ENCODE results near the gene ZC3H13.

ZC3H13 gene

GRCh38 chr13:46053162-46054012 is 841 bp upstream of the ZC3H13 start:
- no peak for DNase-seq (ENCODE audit: extremely low read depth, low read depth)
- TF ChIP-seq CTCF (IDR thresholded peaks at IDR 0.05; ENCODE audit: low read depth, low read length, missing control alignments), result no peak

GRCh38 chr13:46051968-46052318 is 603 bp downstream of the ZC3H13 start:
- peak overlapping the region; percentile 65 for H3K4me3 ChIP-seq (replicated peaks; ENCODE audit: low read depth, low read length)
- no peak for TF ChIP-seq CTCF (IDR thresholded peaks at IDR 0.05; ENCODE audit: low read depth, low read length, missing control alignments)
- no peak for DNase-seq (ENCODE audit: extremely low read depth, low read depth)

More at GRCh38 chr13:46053162-46054012, 841 bp upstream of the ZC3H13 start:
- peak overlapping the region; percentile 65 for H3K4me3 ChIP-seq (replicated peaks; ENCODE audit: low read depth, low read length)

GRCh38 chr13:46050771-46051170 is 1.8 kb downstream of the ZC3H13 start:
- peak overlapping the region; percentile 65 for H3K4me3 ChIP-seq (replicated peaks; ENCODE audit: low read depth, low read length)
- TF ChIP-seq CTCF (IDR thresholded peaks at IDR 0.05; ENCODE audit: low read depth, low read length, missing control alignments), result no peak
- no peak for DNase-seq (ENCODE audit: extremely low read depth, low read depth)

- H3K4me3 ChIP-seq (replicated peaks; ENCODE audit: low read depth, low read length), result no peak overlapping the region
- no peak for DNase-seq (ENCODE audit: extremely low read depth, low read depth)
- TF ChIP-seq CTCF (IDR thresholded peaks at IDR 0.05; ENCODE audit: low read depth, low read length, missing control alignments), result no peak
These were observed 7.1 kb downstream of the ZC3H13 start for GRCh38 chr13:46045424-46045823.

GRCh38 chr13:46043647-46044046 is 8.9 kb downstream of the ZC3H13 start:
- H3K4me3 ChIP-seq (replicated peaks; ENCODE audit: low read depth, low read length), result no peak overlapping the region
- TF ChIP-seq CTCF (IDR thresholded peaks at IDR 0.05; ENCODE audit: low read depth, low read length, missing control alignments), result no peak
- no peak for DNase-seq (ENCODE audit: extremely low read depth, low read depth)

- no peak for TF ChIP-seq CTCF (IDR thresholded peaks at IDR 0.05; ENCODE audit: low read depth, low read length, missing control alignments)
- no peak overlapping the region for H3K4me3 ChIP-seq (replicated peaks; ENCODE audit: low read depth, low read length)
- no peak for DNase-seq (ENCODE audit: extremely low read depth, low read depth)
These were observed 11.1 kb downstream of the ZC3H13 start for GRCh38 chr13:46041419-46041839.
